Stimulated activated CD8-positive, alpha-beta memory T cell treated with anti-CD3 and anti-CD28 coated beads, Interleukin-4, amount 100 ng/mL, for 24 hours (primary cell): ENCODE measurements around the gene PTPRR.

ENCODE experiments used
- DNase-seq: peaks from one replicate; pipeline ENCODE4 v3.0.0-alpha.2; 2020; ENCODE audit warnings: low read depth

The PTPRR gene

GRCh38 chr12:70640901-70641300 is 279.6 kb downstream of the PTPRR start:
- no peak for DNase-seq

- no peak for DNase-seq
These were observed 281.0 kb downstream of the PTPRR start for GRCh38 chr12:70639535-70639934.

- DNase-seq: no peak
These were observed 281.7 kb downstream of the PTPRR start for GRCh38 chr12:70638639-70639360.

- DNase-seq: no peak
These were observed 283.0 kb downstream of the PTPRR start, which contains the start of gene PTPRB for GRCh38 chr12:70637303-70638085. TSS of gene PTPRB (minus strand) at chr12:70637429. CDS start at chr12:70637395, 34 bp downstream.

- DNase-seq: no peak
These were observed 284.8 kb downstream of the PTPRR start for GRCh38 chr12:70635755-70636154.

- no peak for DNase-seq
These were observed 291.6 kb downstream of the PTPRR start for GRCh38 chr12:70628701-70629480.

- no peak for DNase-seq
These were observed 292.9 kb downstream of the PTPRR start for GRCh38 chr12:70627677-70628076.

GRCh38 chr12:70626180-70626579 is 294.4 kb downstream of the PTPRR start:
- DNase-seq: no peak

- no peak for DNase-seq
These were observed 300.9 kb downstream of the PTPRR start for GRCh38 chr12:70619471-70620152.

- DNase-seq: no peak
These were observed 302.2 kb downstream of the PTPRR start for GRCh38 chr12:70618371-70618770.

- no peak for DNase-seq
These were observed 303.1 kb downstream of the PTPRR start for GRCh38 chr12:70617450-70617849.

- no peak for DNase-seq
These were observed 305.2 kb downstream of the PTPRR start for GRCh38 chr12:70615174-70615866.

GRCh38 chr12:70609739-70610491 is 310.6 kb downstream of the PTPRR start:
- DNase-seq: no peak

GRCh38 chr12:70609203-70609602 is 311.3 kb downstream of the PTPRR start:
- no peak for DNase-seq

GRCh38 chr12:70608184-70608583 is 312.4 kb downstream of the PTPRR start:
- DNase-seq: no peak

- no peak for DNase-seq
These were observed 313.4 kb downstream of the PTPRR start for GRCh38 chr12:70607107-70607506.

GRCh38 chr12:70605976-70606375 is 314.6 kb downstream of the PTPRR start:
- no peak for DNase-seq

- no peak for DNase-seq
These were observed 315.9 kb downstream of the PTPRR start for GRCh38 chr12:70604662-70605061.

- DNase-seq: no peak
These were observed 317.5 kb downstream of the PTPRR start for GRCh38 chr12:70603044-70603443.

GRCh38 chr12:70598467-70599193 is 321.9 kb downstream of the PTPRR start:
- no peak for DNase-seq
